ENCODE results near the gene OR5B2. TPM values are rescaled to one million over a fixed set of nuclear protein-coding genes. Genes with fewer than 3 reads are reported as not detected.

Gene OR5B2
- polyA plus RNA-seq, 1 donor (not counting 4 experiments of a cell fraction or from before 2014, with no cell fraction given), result not detected

DNA sequence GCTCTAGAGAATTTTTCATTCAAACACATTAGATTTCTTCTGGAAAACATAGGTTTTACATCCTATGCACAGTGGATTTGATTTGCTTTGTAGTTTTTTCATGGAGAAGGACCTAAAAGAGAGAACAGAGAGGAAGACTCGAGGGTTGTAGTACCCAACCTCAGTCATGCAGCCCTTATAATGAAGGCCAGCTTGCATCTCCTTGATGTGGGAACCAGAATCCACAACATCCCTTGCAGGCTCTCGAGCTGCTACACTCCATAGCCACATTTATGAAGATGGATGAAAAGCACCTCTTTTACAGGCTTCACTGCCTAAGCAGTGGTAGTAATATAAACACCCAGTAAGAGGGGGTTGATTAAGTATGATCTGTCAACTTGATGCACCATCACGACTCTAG, 23.7 kb upstream of the OR5B2 start:
- Histone ChIP-seq H2AFZ (ENCODE audit: control insufficient read depth, low read length) (no peak overlapping the region), H3K4me1 (ENCODE audit: control insufficient read depth, extremely low read depth, insufficient read depth, low read length) (no peaks in the 10 kb centered on the region), H3K4me3 (ENCODE audit: control insufficient read depth in 2 of 3, extremely low read depth in 1 of 3, insufficient read depth in 2 of 3, low read depth in 1 of 3, low read length in 3 of 3) (no peak overlapping the region), H3K79me2 (ENCODE audit: control insufficient read depth, insufficient read depth, low read length) (no peaks in the 10 kb centered on the region), H3K9ac (ENCODE audit: control insufficient read depth, extremely low read depth, insufficient read depth, low read length) (no peak overlapping the region), H3K9me1 (ENCODE audit: control insufficient read depth, extremely low read depth, insufficient read depth, low read length) (no peaks in the 10 kb centered on the region), H3K9me3 (ENCODE audit: control insufficient read depth, low read depth, low read length) (no peaks in the 10 kb centered on the region), H3K4me2 (ENCODE audit: control insufficient read depth, extremely low read depth, insufficient read depth, low read depth, low read length) (no peak overlapping the region), H3K27ac (ENCODE audit: control insufficient read depth, insufficient read depth, low read length) (no peak overlapping the region), H4K20me1 (ENCODE audit: control insufficient read depth, extremely low read depth, insufficient read depth, low read length) (no peaks in the 10 kb centered on the region), H3K27me3 (ENCODE audit: control insufficient read depth, extremely low read depth, insufficient read depth, low read length) (no peaks in the 10 kb centered on the region), H3K36me3 (ENCODE audit: control insufficient read depth in 2 of 2, extremely low read depth in 1 of 2, insufficient read depth in 2 of 2, low read length in 2 of 2) (no peaks in the 10 kb centered on the region)
- dilution Hi-C loops (cut with MboI; ENCODE audit: extremely low pct_ligation_motif_present, low sequenced_read_pairs), result no loop called here
- FAIRE-seq (no peak), DNase-seq (ENCODE audit: low read depth, low spot score) (no peak)
- TF ChIP-seq EZH2 (IDR thresholded peaks at IDR 0.05; ENCODE audit: low read length) (no peak), CTCF (optimal IDR thresholded peaks at IDR 0.05 in 1 of 3, IDR thresholded peaks at IDR 0.05 in 1 of 3, conservative IDR thresholded peaks at IDR 0.05 in 1 of 3; ENCODE audit: extremely low read depth in 1 of 3, insufficient read depth in 2 of 3, low read length in 3 of 3) (no peak)

- H3K9me3 ChIP-seq (ENCODE audit: control insufficient read depth, low read depth, low read length), result no peaks in the 10 kb centered on the region
- TF ChIP-seq EZH2 (IDR thresholded peaks at IDR 0.05; ENCODE audit: low read length) (no peak), CTCF (optimal IDR thresholded peaks at IDR 0.05 in 1 of 3, IDR thresholded peaks at IDR 0.05 in 1 of 3, conservative IDR thresholded peaks at IDR 0.05 in 1 of 3; ENCODE audit: extremely low read depth in 1 of 3, insufficient read depth in 2 of 3, low read length in 3 of 3) (no peak)
- H3K36me3 ChIP-seq (ENCODE audit: control insufficient read depth in 2 of 2, extremely low read depth in 1 of 2, insufficient read depth in 2 of 2, low read length in 2 of 2), result no peaks in the 10 kb centered on the region
- no peak overlapping the region for H2AFZ ChIP-seq (ENCODE audit: control insufficient read depth, low read length)
- no peaks in the 10 kb centered on the region for H3K27me3 ChIP-seq (ENCODE audit: control insufficient read depth, extremely low read depth, insufficient read depth, low read length)
- DNase-seq (ENCODE audit: low read depth, low spot score) (no peak), FAIRE-seq (no peak)
- no peaks in the 10 kb centered on the region for H3K79me2 ChIP-seq (ENCODE audit: control insufficient read depth, insufficient read depth, low read length)
- dilution Hi-C loops (cut with MboI; ENCODE audit: extremely low pct_ligation_motif_present, low sequenced_read_pairs), result no loop called here
- no peaks in the 10 kb centered on the region for H3K4me1 ChIP-seq (ENCODE audit: control insufficient read depth, extremely low read depth, insufficient read depth, low read length)
- no peaks in the 10 kb centered on the region for H3K9me1 ChIP-seq (ENCODE audit: control insufficient read depth, extremely low read depth, insufficient read depth, low read length)
- no peak overlapping the region for H3K4me3 ChIP-seq (ENCODE audit: control insufficient read depth in 2 of 3, extremely low read depth in 1 of 3, insufficient read depth in 2 of 3, low read depth in 1 of 3, low read length in 3 of 3)
- no peak overlapping the region for H3K4me2 ChIP-seq (ENCODE audit: control insufficient read depth, extremely low read depth, insufficient read depth, low read depth, low read length)
- no peaks in the 10 kb centered on the region for H4K20me1 ChIP-seq (ENCODE audit: control insufficient read depth, extremely low read depth, insufficient read depth, low read length)
- no peak overlapping the region for H3K27ac ChIP-seq (ENCODE audit: control insufficient read depth, insufficient read depth, low read length)
- H3K9ac ChIP-seq (ENCODE audit: control insufficient read depth, extremely low read depth, insufficient read depth, low read length), result no peak overlapping the region
These were observed 18.4 kb upstream of the OR5B2 start for GRCh38 chr11:58446294-58446693.
